ENCODE measurements around the gene TUT7.
"Not testable (repeated sequence)": the region's sequence is repeated elsewhere in the genome, so short reads cannot be mapped to it uniquely, and the experiment has no call there.

The TUT7 gene

GRCh38 chr9:86344818-86345217 is 9.4 kb downstream of the TUT7 start:
- no peak for DNase-seq

DNA sequence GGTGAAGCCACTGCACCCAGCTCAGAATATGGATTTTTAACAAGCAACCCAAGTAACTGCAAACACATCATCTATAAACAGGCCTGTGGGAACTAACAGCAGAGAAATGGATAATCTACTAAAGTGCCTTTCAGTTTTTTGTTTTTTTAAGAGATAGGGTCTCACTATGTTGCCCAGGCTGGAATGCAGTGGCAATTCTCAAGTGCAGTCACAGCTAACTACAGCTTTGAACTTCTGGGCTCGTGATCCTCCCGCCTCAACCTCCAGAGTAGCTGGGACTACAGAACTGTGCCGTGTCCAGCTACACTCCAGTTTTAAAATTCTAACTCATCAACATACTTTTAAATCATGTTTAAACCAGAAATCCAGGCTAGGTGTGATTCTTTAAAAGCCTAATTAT is 11.9 kb downstream of the TUT7 start:
- DNase-seq: no peak

GRCh38 chr9:86341007-86341491 is 13.2 kb downstream of the TUT7 start:
- no peak for DNase-seq

GRCh38 chr9:86340356-86341006 is 13.7 kb downstream of the TUT7 start:
- no peak for DNase-seq

GRCh38 chr9:86337469-86338108 is 16.6 kb downstream of the TUT7 start:
- no peak for DNase-seq

DNA sequence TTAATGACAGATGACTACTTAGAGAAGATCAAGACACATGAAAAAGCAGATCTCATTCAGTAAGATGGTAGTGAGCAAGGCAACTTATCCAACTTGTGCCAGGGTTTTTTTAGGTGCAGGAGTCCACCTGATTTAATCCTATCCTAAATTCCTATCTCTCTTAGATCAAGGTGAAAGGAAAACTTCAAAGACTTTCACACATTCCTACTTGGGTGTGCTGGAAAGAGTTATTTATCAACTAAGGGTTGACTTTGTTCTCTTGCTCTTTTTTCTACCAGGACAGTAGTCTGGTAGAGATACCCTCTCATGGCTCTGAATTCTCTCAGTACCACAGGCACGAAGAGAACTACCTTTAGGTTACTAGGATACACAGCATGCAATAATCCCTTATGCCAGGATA is 18.2 kb downstream of the TUT7 start:
- no peak for DNase-seq

GRCh38 chr9:86333651-86334050 is 20.6 kb downstream of the TUT7 start:
- DNase-seq: no peak

DNA sequence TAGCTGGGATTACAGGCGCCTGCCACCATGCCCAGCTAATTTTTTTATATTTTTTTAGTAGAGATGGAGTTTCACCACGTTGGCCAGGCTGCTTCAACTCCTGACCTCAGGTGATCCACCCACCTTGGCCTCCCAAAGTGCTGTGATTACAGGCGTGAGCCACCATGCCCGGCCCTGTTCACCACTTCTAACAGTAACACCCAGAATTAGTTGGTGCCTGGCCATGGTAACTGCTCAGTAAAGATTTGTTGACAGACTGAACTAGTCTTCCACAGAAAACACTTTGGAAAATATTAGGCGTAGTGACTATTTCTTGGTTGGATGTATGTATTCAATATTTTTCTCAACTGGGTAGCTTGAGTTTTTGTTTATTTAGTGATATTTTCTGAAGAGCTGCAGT is 24.0 kb downstream of the TUT7 start:
- DNase-seq: no peak

GRCh38 chr9:86329649-86330048 is 24.6 kb downstream of the TUT7 start:
- no peak for DNase-seq

- DNase-seq: no peak
These were observed 26.1 kb downstream of the TUT7 start for GRCh38 chr9:86328156-86328555.

DNA sequence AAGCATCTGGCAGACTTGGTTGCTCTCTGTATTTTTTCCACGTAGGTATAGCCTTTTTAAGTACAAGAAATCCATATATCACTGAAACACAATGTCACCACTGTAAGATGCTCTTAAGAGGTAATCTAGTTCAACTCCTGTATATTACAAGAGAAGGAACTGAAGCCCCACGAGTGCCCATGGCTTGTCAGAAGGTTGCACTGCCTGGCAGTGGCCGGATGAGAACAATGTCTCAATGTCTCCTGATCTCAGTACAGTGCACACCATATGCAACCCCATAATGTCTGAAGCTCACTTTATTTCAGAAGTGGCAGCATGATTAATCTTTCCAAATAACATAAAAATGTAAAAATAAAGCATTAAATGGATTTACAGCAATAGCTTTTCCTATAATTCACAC is 27.7 kb downstream of the TUT7 start:
- DNase-seq: no peak

- no peak for DNase-seq
These were observed 29.3 kb downstream of the TUT7 start for GRCh38 chr9:86324901-86325300.

DNA sequence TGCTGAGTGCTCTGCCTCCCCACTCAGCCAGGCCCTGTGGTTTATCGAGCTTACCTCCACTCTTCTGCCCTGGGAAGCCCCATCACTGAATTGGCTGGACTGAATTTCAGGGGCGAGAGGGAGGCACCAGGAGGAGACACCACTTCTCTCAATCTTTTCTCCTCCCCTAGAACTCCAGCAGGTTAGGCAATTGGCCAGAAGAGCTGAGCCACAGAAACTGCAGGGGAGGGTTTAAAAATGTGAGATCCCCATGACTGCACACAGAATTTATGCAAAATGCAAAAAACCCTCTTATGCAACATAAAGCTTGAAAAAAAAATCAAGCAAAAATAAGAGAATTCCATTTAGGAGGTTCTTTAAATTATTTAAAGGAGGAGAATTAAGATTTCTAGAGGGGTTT is 29.9 kb downstream of the TUT7 start:
- no peak for DNase-seq

GRCh38 chr9:86322973-86323644 is 31.1 kb downstream of the TUT7 start:
- no peak for DNase-seq

DNA sequence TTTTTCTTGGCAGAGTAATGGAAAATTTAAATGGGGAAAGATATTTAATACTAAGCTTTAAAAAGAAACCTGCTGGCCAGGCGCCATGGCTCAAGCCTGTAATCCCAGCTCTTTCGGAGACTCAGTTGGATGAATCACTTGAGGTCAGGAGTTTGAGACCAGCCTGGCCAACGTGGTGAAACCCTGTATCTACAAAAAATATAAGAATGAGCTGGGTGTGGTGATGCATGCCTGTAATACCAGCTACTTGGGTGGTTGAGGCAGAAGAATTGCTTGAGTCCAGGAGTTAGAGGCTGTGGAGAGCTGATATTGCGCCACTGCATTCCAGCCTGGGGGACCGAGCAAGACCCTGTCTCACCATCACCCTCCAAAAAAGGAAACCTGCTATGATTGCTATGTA is 32.8 kb downstream of the TUT7 start:
- no peak for DNase-seq

DNA sequence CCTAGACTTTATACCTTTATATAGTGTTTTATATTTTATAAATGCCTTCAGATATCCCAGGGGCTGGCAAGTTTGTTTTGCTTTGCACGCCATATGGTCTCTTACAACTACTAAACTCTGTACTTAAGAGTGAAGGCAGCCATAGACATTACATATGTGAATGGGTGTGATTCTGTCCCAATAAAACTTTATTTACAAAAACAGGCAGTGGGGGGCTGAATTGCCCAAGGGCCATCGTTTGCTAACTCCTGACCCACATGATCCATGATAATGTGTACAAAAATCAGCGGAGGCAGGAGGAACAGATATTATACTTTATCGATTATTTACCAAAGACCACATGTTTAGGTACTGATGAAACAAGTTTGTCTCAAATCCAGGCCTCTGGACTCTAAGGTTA is 36.0 kb downstream of the TUT7 start:
- no peak for DNase-seq

DNA sequence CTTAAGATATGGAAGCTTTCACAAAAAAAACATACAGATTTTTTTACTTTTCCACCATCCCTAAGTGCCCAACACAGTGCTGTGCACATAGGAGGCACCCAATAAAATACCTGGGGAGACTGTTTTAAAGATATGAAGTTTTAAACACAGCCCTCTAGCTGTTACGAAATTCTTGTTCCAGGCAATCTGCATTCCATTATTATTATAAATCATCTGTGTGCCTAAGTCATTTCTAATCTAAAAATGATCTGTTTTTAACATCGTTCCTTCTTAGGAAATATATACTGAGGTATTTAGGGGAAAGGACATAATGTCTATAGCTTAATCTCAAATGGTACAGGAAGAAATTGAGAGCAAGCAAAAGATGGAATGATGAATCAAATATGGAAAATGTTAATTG is 39.1 kb downstream of the TUT7 start:
- no peak for DNase-seq

DNA sequence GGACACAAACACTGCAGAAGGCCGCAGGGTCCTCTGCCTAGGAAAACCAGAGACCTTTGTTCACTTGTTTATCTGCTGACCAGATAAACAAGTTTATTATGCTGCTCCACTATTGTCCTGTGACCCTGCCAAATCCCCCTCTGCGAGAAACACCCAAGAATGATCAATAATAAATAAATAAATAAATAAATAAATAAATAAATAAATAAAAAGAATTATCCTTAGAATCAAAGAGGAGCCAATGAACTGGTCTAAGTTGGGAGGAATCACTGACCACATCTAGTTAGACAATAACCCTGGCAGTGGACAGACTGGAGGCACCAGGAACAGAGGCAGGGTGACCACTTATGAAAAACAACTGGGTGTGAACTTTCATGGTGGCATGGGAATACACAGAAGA is 41.3 kb downstream of the TUT7 start:
- DNase-seq: not testable (repeated sequence)

GRCh38 chr9:86308687-86309086 is 45.5 kb downstream of the TUT7 start:
- no peak for DNase-seq

DNA sequence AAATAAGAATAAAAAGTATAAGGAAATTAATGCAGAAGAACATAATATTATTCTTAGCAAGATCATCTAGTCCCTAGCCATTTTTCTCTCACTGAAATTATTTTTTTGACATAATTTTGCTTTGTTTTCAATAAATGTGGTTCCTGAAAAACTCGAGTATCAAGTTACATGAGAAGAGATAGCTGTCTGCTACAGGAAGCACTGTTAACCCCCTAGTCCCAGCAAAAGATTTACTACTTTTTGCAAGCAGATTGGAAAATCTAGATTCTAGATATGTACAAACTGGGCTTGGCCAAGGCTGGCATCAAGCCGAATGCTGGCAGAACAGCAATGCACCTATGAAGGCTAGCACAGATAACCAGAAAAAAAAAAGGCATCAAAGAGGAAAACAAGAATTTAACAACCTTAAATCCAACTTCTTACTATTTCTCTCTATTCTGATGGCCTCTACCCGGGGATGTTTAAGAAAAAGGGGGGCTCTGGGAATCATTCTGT is 49.9 kb downstream of the TUT7 start:
- no peak for DNase-seq

GRCh38 chr9:86303316-86303975 is 50.8 kb downstream of the TUT7 start:
- no peak for DNase-seq

DNA sequence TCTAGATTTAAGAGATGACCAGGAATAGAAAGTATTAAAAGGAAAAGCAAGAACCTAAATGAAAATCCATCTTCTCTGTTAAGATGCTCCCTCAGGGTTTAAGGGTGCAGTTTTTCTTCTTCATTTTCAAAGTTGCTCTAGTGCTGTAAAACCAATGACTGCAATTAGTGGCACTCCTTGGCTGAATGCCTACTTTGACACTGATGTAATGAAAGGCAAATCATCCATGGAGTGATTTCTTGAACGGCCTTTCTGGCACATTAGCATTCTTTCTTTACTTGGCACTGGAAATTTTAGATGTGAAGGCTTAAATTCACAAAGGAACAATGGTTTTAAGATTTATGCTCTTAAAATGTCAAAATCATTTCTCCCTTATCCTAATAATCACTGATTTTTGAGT is 52.5 kb downstream of the TUT7 start:
- DNase-seq: no peak

GRCh38 chr9:86300701-86301100 is 53.5 kb downstream of the TUT7 start:
- no peak for DNase-seq

GRCh38 chr9:86298873-86299272 is 55.3 kb downstream of the TUT7 start:
- no peak for DNase-seq
